SK-N-SH treated with all-trans-retinoic acid at 6 μM for 48 hours (cell line): Measurements from ENCODE around the gene PHGDH.

ENCODE experiments used
- ATAC-seq: fragments of 200-7000 bp; cut with Tn5 transposase; 3 replicates; pipeline ENCODE4 v1.9.1; 2020; ENCODE audit warnings: mild to moderate bottlenecking, moderate library complexity
- ARNTL ChIP-seq: fragments of 450-650 bp; formaldehyde crosslinking; IDR thresholded peaks from 2 replicates; pipeline ENCODE4 v1.5.0; 2020; ENCODE audit warnings: low read depth, mild to moderate bottlenecking, moderate library complexity, borderline replicate concordance
- BACH2 ChIP-seq: fragments of 250-450 bp; sonication (Bioruptor Pico); IDR thresholded peaks from 2 replicates; pipeline ENCODE4 v1.9.0; 2021; ENCODE audit warnings: mild to moderate bottlenecking, borderline replicate concordance
- CSDC2 ChIP-seq: fragments of 250-450 bp; sonication (Bioruptor Pico); IDR thresholded peaks from 2 replicates; pipeline ENCODE4 v1.5.0; 2020; ENCODE audit warnings: mild to moderate bottlenecking, moderate library complexity
- GLIS3 ChIP-seq: fragments of 250-450 bp; sonication (Bioruptor Pico); IDR thresholded peaks from 2 replicates; pipeline ENCODE4 v1.5.0; 2020; ENCODE audit warnings: mild to moderate bottlenecking, moderate library complexity
- ISL1 ChIP-seq: fragments of 250-450 bp; sonication (Bioruptor Pico); IDR thresholded peaks from 2 replicates; pipeline ENCODE4 v2.1.2; 2022; ENCODE audit warnings: mild to moderate bottlenecking, moderate library complexity
- OSR1 ChIP-seq: fragments of 250-450 bp; sonication (Bioruptor Pico); IDR thresholded peaks from 2 replicates; pipeline ENCODE4 v1.8.0; 2022; ENCODE audit warnings: moderate library complexity, mild to moderate bottlenecking, inconsistent platforms
- PPARA ChIP-seq: fragments of 250-450 bp; sonication (Bioruptor Pico); IDR thresholded peaks from 2 replicates; pipeline ENCODE4 v1.5.0; 2020; ENCODE audit warnings: mild to moderate bottlenecking, borderline replicate concordance
- RARB ChIP-seq: fragments of 250-450 bp; sonication (Bioruptor Pico); IDR thresholded peaks from 2 replicates; pipeline ENCODE4 v1.8.0; 2021; ENCODE audit warnings: mild to moderate bottlenecking, moderate library complexity
- SNAI2 ChIP-seq: fragments of 250-450 bp; sonication (Bioruptor Pico); IDR thresholded peaks from 2 replicates; pipeline ENCODE4 v1.5.0; 2020; ENCODE audit warnings: mild to moderate bottlenecking, moderate library complexity
- TCF4 ChIP-seq: fragments of 250-450 bp; sonication (Bioruptor Pico); IDR thresholded peaks from 2 replicates; pipeline ENCODE4 v1.8.0; 2021; ENCODE audit warnings: mild to moderate bottlenecking, moderate library complexity, borderline replicate concordance
- TOX ChIP-seq: fragments of 250-450 bp; sonication (Bioruptor Pico); IDR thresholded peaks from 2 replicates; pipeline ENCODE4 v1.8.0; 2021; ENCODE audit warnings: mild to moderate bottlenecking, moderate library complexity, borderline replicate concordance
- ZC3H10 ChIP-seq: fragments of 250-450 bp; sonication (Bioruptor Pico); IDR thresholded peaks from 2 replicates; pipeline ENCODE4 v1.5.1; 2021; ENCODE audit warnings: mild to moderate bottlenecking, moderate library complexity
- ZFP3 ChIP-seq: fragments of 250-450 bp; sonication (Bioruptor Pico); IDR thresholded peaks from 2 replicates; pipeline ENCODE4 v1.5.0; 2020; ENCODE audit warnings: mild to moderate bottlenecking, moderate library complexity
- ZNF70 ChIP-seq: fragments of 450-650 bp; formaldehyde crosslinking; IDR thresholded peaks from 2 replicates; pipeline ENCODE4 v1.5.0; 2020; ENCODE audit warnings: mild to moderate bottlenecking, moderate library complexity
- ZNF8 ChIP-seq: fragments of 450-650 bp; formaldehyde crosslinking; IDR thresholded peaks from 2 replicates; pipeline ENCODE4 v1.5.0; 2020; ENCODE audit warnings: mild to moderate bottlenecking, moderate library complexity
- TF ChIP-seq, protein P1 (sequence below): fragments of 250-450 bp; sonication (Bioruptor Pico); IDR thresholded peaks from 2 replicates; pipeline ENCODE4 v1.5.1; 2021; ENCODE audit warnings: mild to moderate bottlenecking, moderate library complexity
- TF ChIP-seq, protein P2 (sequence below): fragments of 250-450 bp; sonication (Bioruptor Pico); IDR thresholded peaks from 2 replicates; pipeline ENCODE4 v1.5.0; 2020; ENCODE audit warnings: mild to moderate bottlenecking, moderate library complexity
- TF ChIP-seq, protein P3 (sequence below): fragments of 250-450 bp; sonication (Bioruptor Pico); IDR thresholded peaks from 2 replicates; pipeline ENCODE4 v1.5.1; 2020; ENCODE audit warnings: low read depth, mild to moderate bottlenecking, moderate library complexity
- TF ChIP-seq, protein P4 (sequence below): fragments of 250-450 bp; sonication (Bioruptor Pico); IDR thresholded peaks from 2 replicates; pipeline ENCODE4 v1.8.0; 2020; ENCODE audit warnings: mild to moderate bottlenecking, moderate library complexity, borderline replicate concordance
- TF ChIP-seq, protein P5 (sequence below): fragments of 250-450 bp; sonication (Bioruptor Pico); IDR thresholded peaks from 2 replicates; pipeline ENCODE4 v1.8.0; 2021; ENCODE audit warnings: low read depth, mild to moderate bottlenecking, moderate library complexity, borderline replicate concordance

PHGDH gene

DNA sequence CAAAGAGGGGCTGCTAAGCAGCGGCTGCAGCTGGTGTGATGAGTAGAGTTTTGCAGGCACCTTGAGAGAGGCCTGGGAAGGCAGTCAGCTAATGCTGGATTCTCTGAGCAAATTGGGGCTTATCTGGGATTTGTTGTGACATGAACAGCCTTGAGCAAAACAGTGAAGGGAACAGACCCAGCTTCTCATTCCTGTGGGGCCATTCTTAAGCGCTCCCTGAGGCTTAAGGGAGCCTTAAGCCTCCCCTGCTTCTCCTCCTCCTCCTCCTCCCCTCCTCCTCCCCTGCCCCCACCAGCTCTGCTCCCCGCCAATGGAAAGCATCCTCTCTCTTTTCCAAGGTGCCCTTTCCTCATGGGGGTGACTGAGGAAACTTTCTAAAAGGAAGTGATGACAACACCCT lies 35.7 kb downstream of the PHGDH start:
- TF ChIP-seq ISL1 (CRISPR knock-in tag) = no peak
- no peak for TF ChIP-seq TCF4 (CRISPR knock-in tag)
- no peak for TF ChIP-seq SNAI2 (CRISPR knock-in tag)
- no peak for TF ChIP-seq OSR1
- no peak for TF ChIP-seq GLIS3 (CRISPR knock-in tag)
- TF ChIP-seq TOX (CRISPR knock-in tag) = no peak
- TF ChIP-seq ZNF8 = no peak
- TF ChIP-seq, protein P1, sequence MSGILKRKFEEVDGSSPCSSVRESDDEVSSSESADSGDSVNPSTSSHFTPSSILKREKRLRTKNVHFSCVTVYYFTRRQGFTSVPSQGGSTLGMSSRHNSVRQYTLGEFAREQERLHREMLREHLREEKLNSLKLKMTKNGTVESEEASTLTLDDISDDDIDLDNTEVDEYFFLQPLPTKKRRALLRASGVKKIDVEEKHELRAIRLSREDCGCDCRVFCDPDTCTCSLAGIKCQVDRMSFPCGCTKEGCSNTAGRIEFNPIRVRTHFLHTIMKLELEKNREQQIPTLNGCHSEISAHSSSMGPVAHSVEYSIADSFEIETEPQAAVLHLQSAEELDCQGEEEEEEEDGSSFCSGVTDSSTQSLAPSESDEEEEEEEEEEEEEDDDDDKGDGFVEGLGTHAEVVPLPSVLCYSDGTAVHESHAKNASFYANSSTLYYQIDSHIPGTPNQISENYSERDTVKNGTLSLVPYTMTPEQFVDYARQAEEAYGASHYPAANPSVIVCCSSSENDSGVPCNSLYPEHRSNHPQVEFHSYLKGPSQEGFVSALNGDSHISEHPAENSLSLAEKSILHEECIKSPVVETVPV (CRISPR knock-in tag) = no peak
- no peak for TF ChIP-seq ZC3H10 (CRISPR knock-in tag)
- TF ChIP-seq, protein P2, sequence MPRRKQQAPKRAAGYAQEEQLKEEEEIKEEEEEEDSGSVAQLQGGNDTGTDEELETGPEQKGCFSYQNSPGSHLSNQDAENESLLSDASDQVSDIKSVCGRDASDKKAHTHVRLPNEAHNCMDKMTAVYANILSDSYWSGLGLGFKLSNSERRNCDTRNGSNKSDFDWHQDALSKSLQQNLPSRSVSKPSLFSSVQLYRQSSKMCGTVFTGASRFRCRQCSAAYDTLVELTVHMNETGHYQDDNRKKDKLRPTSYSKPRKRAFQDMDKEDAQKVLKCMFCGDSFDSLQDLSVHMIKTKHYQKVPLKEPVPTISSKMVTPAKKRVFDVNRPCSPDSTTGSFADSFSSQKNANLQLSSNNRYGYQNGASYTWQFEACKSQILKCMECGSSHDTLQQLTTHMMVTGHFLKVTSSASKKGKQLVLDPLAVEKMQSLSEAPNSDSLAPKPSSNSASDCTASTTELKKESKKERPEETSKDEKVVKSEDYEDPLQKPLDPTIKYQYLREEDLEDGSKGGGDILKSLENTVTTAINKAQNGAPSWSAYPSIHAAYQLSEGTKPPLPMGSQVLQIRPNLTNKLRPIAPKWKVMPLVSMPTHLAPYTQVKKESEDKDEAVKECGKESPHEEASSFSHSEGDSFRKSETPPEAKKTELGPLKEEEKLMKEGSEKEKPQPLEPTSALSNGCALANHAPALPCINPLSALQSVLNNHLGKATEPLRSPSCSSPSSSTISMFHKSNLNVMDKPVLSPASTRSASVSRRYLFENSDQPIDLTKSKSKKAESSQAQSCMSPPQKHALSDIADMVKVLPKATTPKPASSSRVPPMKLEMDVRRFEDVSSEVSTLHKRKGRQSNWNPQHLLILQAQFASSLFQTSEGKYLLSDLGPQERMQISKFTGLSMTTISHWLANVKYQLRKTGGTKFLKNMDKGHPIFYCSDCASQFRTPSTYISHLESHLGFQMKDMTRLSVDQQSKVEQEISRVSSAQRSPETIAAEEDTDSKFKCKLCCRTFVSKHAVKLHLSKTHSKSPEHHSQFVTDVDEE = no peak
- TF ChIP-seq ZNF70 (CRISPR knock-in tag) = no peak
- no peak for TF ChIP-seq RARB (CRISPR knock-in tag)
- TF ChIP-seq, protein P3, sequence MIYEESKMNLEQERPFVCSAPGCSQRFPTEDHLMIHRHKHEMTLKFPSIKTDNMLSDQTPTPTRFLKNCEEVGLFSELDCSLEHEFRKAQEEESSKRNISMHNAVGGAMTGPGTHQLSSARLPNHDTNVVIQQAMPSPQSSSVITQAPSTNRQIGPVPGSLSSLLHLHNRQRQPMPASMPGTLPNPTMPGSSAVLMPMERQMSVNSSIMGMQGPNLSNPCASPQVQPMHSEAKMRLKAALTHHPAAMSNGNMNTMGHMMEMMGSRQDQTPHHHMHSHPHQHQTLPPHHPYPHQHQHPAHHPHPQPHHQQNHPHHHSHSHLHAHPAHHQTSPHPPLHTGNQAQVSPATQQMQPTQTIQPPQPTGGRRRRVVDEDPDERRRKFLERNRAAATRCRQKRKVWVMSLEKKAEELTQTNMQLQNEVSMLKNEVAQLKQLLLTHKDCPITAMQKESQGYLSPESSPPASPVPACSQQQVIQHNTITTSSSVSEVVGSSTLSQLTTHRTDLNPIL (CRISPR knock-in tag) = no peak
- ATAC-seq = no peak

DNA sequence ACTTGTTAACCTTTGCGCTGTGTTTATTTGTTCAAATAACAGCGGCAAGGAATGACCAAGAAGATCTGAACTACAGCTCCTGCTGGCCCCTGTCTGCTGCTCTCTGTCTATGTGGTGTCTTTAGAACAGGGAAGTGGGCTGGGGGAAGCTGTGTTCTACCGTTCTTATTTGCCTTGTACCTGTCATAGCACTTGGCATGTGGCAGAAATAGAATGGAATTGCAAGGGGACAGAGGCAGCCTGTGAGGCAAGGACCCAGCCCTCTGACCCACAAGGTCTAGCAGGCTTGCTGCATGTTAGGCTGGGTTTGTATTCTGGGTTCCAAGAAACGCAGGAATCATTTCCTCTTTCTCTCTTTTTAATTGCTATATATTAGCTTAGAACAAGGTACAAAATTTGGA lies 36.3 kb downstream of the PHGDH start:
- TF ChIP-seq ZNF70 (CRISPR knock-in tag) (no peak), PPARA (CRISPR knock-in tag) (no peak), ARNTL (CRISPR knock-in tag) (no peak), BACH2 (CRISPR knock-in tag) (no peak), ZFP3 (no peak), TCF4 (CRISPR knock-in tag) (no peak), CSDC2 (CRISPR knock-in tag) (no peak), RARB (CRISPR knock-in tag) (no peak), ZNF8 (no peak), GLIS3 (CRISPR knock-in tag) (no peak), SNAI2 (CRISPR knock-in tag) (no peak), ZC3H10 (CRISPR knock-in tag) (no peak)
- TF ChIP-seq, protein P3 (CRISPR knock-in tag) = no peak
- TF ChIP-seq, protein P2 = no peak
- TF ChIP-seq, protein P4, sequence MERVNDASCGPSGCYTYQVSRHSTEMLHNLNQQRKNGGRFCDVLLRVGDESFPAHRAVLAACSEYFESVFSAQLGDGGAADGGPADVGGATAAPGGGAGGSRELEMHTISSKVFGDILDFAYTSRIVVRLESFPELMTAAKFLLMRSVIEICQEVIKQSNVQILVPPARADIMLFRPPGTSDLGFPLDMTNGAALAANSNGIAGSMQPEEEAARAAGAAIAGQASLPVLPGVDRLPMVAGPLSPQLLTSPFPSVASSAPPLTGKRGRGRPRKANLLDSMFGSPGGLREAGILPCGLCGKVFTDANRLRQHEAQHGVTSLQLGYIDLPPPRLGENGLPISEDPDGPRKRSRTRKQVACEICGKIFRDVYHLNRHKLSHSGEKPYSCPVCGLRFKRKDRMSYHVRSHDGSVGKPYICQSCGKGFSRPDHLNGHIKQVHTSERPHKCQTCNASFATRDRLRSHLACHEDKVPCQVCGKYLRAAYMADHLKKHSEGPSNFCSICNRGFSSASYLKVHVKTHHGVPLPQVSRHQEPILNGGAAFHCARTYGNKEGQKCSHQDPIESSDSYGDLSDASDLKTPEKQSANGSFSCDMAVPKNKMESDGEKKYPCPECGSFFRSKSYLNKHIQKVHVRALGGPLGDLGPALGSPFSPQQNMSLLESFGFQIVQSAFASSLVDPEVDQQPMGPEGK (CRISPR knock-in tag) = no peak
- TF ChIP-seq, protein P1 (CRISPR knock-in tag) = no peak
- TF ChIP-seq, protein P5, sequence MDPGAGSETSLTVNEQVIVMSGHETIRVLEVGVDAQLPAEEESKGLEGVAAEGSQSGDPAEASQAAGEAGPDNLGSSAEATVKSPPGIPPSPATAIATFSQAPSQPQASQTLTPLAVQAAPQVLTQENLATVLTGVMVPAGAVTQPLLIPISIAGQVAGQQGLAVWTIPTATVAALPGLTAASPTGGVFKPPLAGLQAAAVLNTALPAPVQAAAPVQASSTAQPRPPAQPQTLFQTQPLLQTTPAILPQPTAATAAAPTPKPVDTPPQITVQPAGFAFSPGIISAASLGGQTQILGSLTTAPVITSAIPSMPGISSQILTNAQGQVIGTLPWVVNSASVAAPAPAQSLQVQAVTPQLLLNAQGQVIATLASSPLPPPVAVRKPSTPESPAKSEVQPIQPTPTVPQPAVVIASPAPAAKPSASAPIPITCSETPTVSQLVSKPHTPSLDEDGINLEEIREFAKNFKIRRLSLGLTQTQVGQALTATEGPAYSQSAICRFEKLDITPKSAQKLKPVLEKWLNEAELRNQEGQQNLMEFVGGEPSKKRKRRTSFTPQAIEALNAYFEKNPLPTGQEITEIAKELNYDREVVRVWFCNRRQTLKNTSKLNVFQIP (CRISPR knock-in tag) = no peak
- ATAC-seq = no peak
